Keratinocyte (primary cell): ENCODE data around the gene USP28. TPM values are rescaled to one million over a fixed set of nuclear protein-coding genes. Genes with fewer than 3 reads are reported as not detected.
A peak's percentile ranks its signal among the peaks of the same experiment; 100 is the strongest.

Experiments
- DNase-seq: peaks from one replicate; pipeline ENCODE4 v3.0.0-alpha.2; 2011; ENCODE audit warnings: low read depth, missing footprints, low spot score
- FAIRE-seq: peaks from 2 replicates; lab custom pipeline; 2011; peaks lifted over from hg19 to GRCh38; lab: Jason Lieb, UNC
- H2AFZ ChIP-seq: 2 replicates; pipeline ENCODE4 v1.6.0; 2012; ENCODE audit warnings: low read length, control low read depth, inconsistent platforms; ENCODE audit not compliant: control insufficient read depth
- H3K27ac ChIP-seq: 2 replicates; pipeline ENCODE4 v1.5.1; 2011; ENCODE audit warnings: low read length; ENCODE audit not compliant: control insufficient read depth, insufficient read depth
- H3K27me3 ChIP-seq: 3 replicates; pipeline ENCODE4 v1.6.0; 2011; ENCODE audit warnings: low read length; ENCODE audit not compliant: control insufficient read depth, insufficient read depth; ENCODE audit errors: extremely low read depth
- H3K36me3 ChIP-seq, 2 experiments: 2 replicates in 1 of 2; 3 replicates in 1 of 2; pipeline ENCODE4 v1.5.1; 2011; ENCODE audit warnings: low read length in 2 of 2, mild to moderate bottlenecking in 1 of 2; ENCODE audit not compliant: control insufficient read depth in 2 of 2, insufficient read depth in 2 of 2; ENCODE audit errors: extremely low read depth in 1 of 2
- H3K4me1 ChIP-seq: 3 replicates; pipeline ENCODE4 v1.5.1; 2011; ENCODE audit warnings: low read length; ENCODE audit not compliant: control insufficient read depth, insufficient read depth; ENCODE audit errors: extremely low read depth
- H3K4me2 ChIP-seq: 3 replicates; pipeline ENCODE4 v1.6.0; 2011; ENCODE audit warnings: low read depth, low read length; ENCODE audit not compliant: control insufficient read depth, insufficient read depth; ENCODE audit errors: extremely low read depth
- H3K4me3 ChIP-seq, 3 experiments: fragments of 200-600 bp in 1 of 3; sonication (generic) in 1 of 3; 2 replicates in 2 of 3; 3 replicates in 1 of 3; pipeline ENCODE4 v1.5.1; 2011 to 2016; ENCODE audit warnings: low read length in 3 of 3, mild to moderate bottlenecking in 3 of 3, control low read depth in 2 of 3, inconsistent platforms in 1 of 3, low read depth in 1 of 3, mixed read lengths in 1 of 3, mixed run types in 1 of 3, moderate library complexity in 1 of 3; ENCODE audit not compliant: control insufficient read depth in 2 of 3, insufficient read depth in 2 of 3; ENCODE audit errors: extremely low read depth in 1 of 3
- H3K79me2 ChIP-seq: 2 replicates; pipeline ENCODE4 v1.6.0; 2012; ENCODE audit warnings: low read length; ENCODE audit not compliant: control insufficient read depth, insufficient read depth
- H3K9ac ChIP-seq: 3 replicates; pipeline ENCODE4 v1.6.0; 2011; ENCODE audit warnings: low read length; ENCODE audit not compliant: control insufficient read depth, insufficient read depth; ENCODE audit errors: extremely low read depth
- H3K9me1 ChIP-seq: 3 replicates; pipeline ENCODE4 v1.6.0; 2011; ENCODE audit warnings: low read length; ENCODE audit not compliant: control insufficient read depth, insufficient read depth; ENCODE audit errors: extremely low read depth
- H3K9me3 ChIP-seq: 2 replicates; pipeline ENCODE4 v1.5.1; 2012; ENCODE audit warnings: low read depth, low read length; ENCODE audit not compliant: control insufficient read depth
- H4K20me1 ChIP-seq: 3 replicates; pipeline ENCODE4 v1.6.0; 2011; ENCODE audit warnings: low read length; ENCODE audit not compliant: control insufficient read depth, insufficient read depth; ENCODE audit errors: extremely low read depth
- CTCF ChIP-seq, 3 experiments: IDR thresholded peaks in 1 of 3; conservative IDR thresholded peaks in 1 of 3; optimal IDR thresholded peaks in 1 of 3; 2 replicates in 2 of 3; 3 replicates in 1 of 3; pipeline versions ENCODE3 to v1.5.1; 2011; ENCODE audit warnings: low read length in 3 of 3, mild to moderate bottlenecking in 3 of 3, moderate library complexity in 2 of 3, control low read depth in 1 of 3, inconsistent platforms in 1 of 3; ENCODE audit not compliant: insufficient read depth in 2 of 3; ENCODE audit errors: extremely low read depth in 1 of 3
- EZH2 ChIP-seq: IDR thresholded peaks from one replicate; pipeline ENCODE4 v1.6.1; 2012; ENCODE audit warnings: inconsistent platforms, mild to moderate bottlenecking, low read length, moderate library complexity
- dilution Hi-C: fragments of 300-500 bp; cut with MboI; formaldehyde crosslinking; loops from one replicate; pipeline ENCODE4 v1.7.0; 2020; ENCODE audit warnings: low sequenced_read_pairs; ENCODE audit not compliant: extremely low pct_ligation_motif_present
- polyA plus RNA-seq, 5 experiments: library from polyadenylated mRNA; depleted of rRNA in 3 of 5; stranded (reverse) in 3 of 5; stranded (forward) in 1 of 5; unstranded in 1 of 5; fragments of >200 nt; gene quantifications; 1 replicate in 1 of 5; 2 replicates in 3 of 5; 3 replicates in 1 of 5; pipeline versions ENCODE4 v1.2.1 to v1.2.3, GENCODE V29; 2011 to 2012; ENCODE audit warnings: missing spikeins in 2 of 5, low read depth in 1 of 5, low replicate concordance in 1 of 5

USP28 gene
- polyA plus RNA-seq, 1 donor (not counting 4 experiments of a cell fraction or from before 2014, with no cell fraction given): 37.4 TPM

- no peak for FAIRE-seq
Observed at GRCh38 chr11:113906038-113906437, 30.7 kb upstream of the USP28 start.

DNA sequence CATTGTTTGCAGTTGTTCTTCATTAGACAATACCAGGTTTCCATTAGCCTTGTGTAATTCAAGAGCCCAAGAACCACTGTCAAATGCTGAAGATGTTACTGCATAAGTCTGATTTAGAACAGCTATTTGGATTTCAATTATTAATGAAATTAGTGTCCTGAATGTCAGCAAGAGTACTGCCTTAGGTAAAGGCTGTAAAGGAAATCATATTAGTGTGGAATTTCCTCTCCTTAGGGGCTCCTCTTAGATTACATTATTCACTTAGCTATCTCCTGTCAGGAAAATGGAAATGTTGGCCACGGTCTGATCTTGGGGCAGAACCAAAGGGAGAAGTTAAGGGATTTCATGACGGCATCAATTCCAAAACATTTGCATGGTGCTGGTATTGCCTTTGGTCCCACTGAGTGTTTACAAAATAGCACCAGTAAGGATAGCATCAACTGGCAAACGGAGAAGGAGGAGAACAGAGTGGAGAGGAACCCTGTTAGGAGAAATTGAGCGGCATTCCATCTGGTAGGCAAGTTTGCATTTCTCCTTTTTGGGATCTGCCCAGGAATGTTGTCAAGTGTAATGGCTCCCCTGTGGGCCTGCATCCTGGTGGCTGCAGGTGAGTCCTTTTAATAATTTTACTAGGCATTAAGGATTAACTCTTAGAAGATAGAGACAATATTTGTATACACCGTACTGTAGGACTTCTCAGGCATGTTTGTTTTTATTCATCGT lies 29.2 kb upstream of the USP28 start, which contains the start of gene HTR3B:
Gene HTR3B (plus strand): TSS at position 418 of the 723 bp plus-strand sequence. CDS start 138 bp downstream, at position 556.
- Histone ChIP-seq H3K9me3 (no peaks in the 10 kb centered on the region), H3K4me2 (no peak within 1 kb of the TSS), H3K79me2 (no peaks in the 10 kb centered on the region), H3K9me1 (no peaks in the 10 kb centered on the region), H3K36me3 (no peaks in the 10 kb centered on the region), H3K27ac (no peak within 1 kb of the TSS), H3K4me1 (no peaks in the 10 kb centered on the region), H2AFZ (no peak within 1 kb of the TSS), H4K20me1 (no peaks in the 10 kb centered on the region), H3K4me3 (no peak within 1 kb of the TSS), H3K27me3 (peaks cover 8% of the 10 kb centered on the region), H3K9ac (no peak within 1 kb of the TSS)
- no peak for FAIRE-seq
- dilution Hi-C loops: no loop called here
- no peak for TF ChIP-seq CTCF (optimal IDR thresholded peaks at IDR 0.05 in 1 of 3, IDR thresholded peaks at IDR 0.05 in 1 of 3, conservative IDR thresholded peaks at IDR 0.05 in 1 of 3; ENCODE audit: extremely low read depth in 1 of 3, insufficient read depth in 2 of 3, low read length in 3 of 3)
- no peak for DNase-seq

More at GRCh38 chr11:113906038-113906437, 30.7 kb upstream of the USP28 start:
- dilution Hi-C loops: no loop called here
- Histone ChIP-seq H3K27me3 (peaks cover 8% of the 10 kb centered on the region), H4K20me1 (no peaks in the 10 kb centered on the region), H2AFZ (no peak overlapping the region), H3K4me1 (no peaks in the 10 kb centered on the region), H3K27ac (no peak overlapping the region), H3K4me3 (no peak overlapping the region), H3K9ac (no peak overlapping the region), H3K36me3 (no peaks in the 10 kb centered on the region), H3K9me1 (no peaks in the 10 kb centered on the region), H3K4me2 (no peak overlapping the region), H3K79me2 (no peaks in the 10 kb centered on the region), H3K9me3 (no peaks in the 10 kb centered on the region)
- TF ChIP-seq CTCF (optimal IDR thresholded peaks at IDR 0.05 in 1 of 3, IDR thresholded peaks at IDR 0.05 in 1 of 3, conservative IDR thresholded peaks at IDR 0.05 in 1 of 3; ENCODE audit: extremely low read depth in 1 of 3, insufficient read depth in 2 of 3, low read length in 3 of 3) (peak in 2 of 3 experiments; percentile 10 to 14), EZH2 (no peak)
- DNase-seq: no peak
